M059J (cell line): ENCODE data around the gene MAL. TPM values are rescaled to one million over a fixed set of nuclear protein-coding genes. Genes with fewer than 3 reads are reported as not detected.
"Not testable (repeated sequence)": the region's sequence is repeated elsewhere in the genome, so short reads cannot be mapped to it uniquely, and the experiment has no call there.

Experiments
- DNase-seq: peaks from one replicate; pipeline ENCODE4 v3.0.0-alpha.2; 2012; ENCODE audit warnings: low read depth
- total RNA-seq: library from RNA; depleted of rRNA; stranded (reverse); fragments of >200 nt; shearing (Covaris generic); gene quantifications from 2 replicates; pipeline ENCODE4 v1.2.3, GENCODE V29; 2014

MAL gene
- total RNA-seq, 1 experiment from 2014 or later = 11.3 TPM

DNA sequence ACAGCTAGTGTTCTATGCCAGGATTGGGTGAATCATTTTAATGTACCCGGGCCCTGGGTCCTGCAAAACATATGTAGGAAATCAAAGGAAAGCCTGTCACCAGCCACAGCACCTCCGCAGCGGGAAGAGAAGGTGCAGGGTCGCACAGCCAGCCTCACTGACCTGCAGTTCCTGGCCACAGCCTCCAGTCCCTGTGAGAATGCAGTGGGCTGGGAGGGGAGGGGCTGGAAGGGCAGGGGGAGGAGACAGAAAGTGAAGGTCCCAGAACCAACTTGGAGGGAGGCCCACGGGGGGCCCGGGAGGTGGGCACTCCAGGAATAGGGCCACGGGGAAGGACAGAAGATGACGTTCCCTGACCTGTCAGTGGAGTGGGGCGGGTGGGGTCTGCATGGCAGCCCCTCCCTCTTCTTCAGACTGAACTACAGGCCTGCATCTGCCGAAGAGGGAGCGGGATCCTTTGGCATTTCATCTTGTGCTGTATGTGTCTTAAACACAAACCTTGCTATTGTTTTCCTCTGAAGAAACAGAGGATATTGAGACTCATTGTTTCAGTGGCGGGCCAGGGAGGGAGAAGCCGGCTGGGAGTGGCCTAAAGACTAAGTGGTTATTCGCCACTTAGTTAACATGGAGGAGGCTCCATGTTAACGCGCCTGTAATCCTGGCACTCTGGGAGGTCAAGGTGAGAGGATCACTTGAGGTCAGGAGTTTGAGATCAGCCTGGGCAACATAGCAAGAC lies 7.5 kb downstream of the MAL start:
- DNase-seq = no peak

DNA sequence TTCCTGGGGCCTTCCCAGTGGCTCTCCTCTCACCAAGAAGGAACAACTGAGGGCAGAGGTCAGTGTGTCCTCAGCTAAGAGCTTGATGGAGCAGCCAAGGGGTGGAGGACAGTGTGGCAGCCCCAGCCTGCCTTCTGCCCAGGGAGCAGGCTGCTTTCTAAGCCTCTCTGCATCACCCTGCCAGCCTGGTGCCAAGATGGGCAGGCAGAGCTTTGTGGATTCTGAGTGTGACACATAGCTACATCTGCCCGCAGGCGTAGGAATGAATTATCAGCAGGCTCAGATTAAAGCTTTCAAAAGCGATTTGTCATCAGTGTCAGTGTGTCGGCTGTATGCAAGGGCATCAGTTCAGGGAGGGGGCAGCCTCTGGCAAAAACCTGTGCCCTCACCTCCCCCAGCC lies 8.7 kb downstream of the MAL start:
- peak; percentile 97 for DNase-seq

DNA sequence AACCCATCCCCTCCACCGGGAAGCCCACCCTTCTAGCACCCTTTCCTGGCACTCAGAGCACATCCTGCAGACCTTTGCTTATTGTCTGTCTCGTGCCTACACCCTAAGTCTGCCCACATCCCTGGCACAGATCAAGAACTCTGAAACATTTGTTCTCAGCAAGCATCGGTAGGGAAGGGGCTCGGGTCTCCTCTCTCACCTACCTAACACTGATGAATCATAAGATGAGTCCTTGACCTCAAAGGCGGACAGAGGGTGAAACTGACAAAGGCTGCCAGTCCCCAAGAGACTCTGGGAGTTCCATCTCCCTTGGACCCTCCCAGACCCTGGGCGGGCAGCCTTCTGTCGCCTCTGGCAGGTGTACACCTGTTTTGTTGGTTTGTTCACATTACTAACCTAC lies 9.3 kb downstream of the MAL start:
- no peak for DNase-seq

DNA sequence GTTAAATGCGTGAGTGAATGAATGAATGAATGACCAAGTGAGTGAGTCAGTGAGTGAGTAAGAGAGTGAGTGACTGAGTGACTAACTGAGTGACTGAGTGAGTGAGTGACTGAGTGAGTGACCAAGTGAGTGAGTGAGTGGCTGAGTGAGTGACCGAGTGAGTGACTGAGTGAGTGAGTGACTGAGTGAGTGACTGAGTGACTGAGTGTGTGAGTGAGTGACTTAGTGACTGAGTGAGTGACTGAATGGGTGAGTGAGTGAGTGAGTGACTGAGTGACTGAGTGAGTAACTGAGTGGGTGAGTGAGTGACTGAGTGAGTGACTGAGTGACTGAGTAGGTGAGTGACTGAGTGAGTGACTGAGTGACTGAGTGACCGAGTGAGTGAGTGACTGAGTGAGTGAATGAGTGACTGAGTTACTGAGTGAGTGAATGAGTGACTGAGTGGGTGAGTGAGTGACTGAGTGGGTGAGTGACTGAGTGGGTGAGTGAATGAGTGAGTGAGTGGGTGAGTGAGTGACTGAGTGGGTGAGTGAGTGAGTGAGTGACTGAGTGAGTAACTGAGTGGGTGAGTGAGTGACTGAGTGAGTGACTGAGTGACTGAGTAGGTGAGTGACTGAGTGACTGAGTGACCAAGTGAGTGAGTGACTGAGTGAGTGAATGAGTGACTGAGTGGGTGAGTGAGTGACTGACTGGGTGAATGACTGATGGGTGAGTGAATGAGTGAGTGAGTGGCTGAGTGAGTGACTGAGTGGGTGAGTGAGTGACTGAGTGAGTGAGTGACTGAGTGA lies 11.3 kb downstream of the MAL start:
- DNase-seq = no peak

DNA sequence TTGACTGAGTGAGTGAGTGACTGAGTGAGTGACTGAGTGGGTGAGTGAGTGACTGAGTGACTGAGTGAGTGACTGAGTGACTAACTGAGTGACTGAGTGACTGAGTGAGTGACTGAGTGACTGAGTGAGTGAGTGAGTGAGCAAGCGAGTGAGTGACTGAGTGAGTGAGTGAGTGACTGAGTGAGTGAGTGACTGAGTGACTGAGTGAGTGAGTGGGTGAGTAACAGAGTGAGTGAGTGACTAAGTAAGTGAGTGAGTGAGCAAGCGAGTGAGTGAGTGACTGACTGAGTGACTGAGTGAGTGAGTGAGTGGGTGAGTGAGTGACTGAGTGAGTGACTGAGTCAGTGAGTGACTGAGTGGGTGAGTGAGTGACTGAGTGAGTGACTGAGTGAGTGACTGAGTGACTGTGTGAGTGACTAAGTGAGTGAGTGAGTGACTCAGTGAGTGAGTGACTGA lies 11.9 kb downstream of the MAL start:
- no peak for DNase-seq

DNA sequence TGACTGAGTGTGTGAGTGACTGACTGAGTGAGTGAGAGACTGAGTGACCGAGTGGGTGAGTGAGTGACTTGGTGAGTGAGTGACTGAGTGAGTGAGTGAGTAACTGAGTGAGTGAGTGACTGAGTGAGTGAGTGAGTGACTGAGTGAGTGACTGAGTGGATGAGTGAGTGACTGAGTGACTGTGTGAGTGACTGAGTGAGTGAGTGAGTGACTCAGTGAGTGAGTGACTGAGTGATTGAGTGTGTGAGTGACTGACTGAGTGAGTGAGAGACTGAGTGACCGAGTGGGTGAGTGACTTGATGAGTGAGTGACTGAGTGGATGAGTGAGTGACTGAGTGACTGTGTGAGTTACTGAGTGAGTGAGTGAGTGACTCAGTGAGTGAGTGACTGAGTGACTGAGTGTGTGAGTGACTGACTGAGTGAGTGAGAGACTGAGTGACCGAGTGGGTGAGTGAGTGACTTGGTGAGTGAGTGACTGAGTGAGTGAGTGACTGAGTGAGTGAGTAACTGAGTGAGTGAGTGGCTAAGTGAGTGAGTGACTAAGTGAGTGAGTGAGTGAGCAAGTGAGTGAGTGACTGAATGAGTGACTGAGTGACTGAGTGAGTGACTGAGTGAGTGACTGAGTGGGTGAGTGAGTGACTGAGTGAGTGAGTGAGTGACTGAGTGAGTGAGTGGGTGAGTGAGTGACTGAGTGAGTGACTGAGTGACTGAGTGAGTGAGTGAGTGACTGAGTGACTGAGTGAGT lies 12.5 kb downstream of the MAL start:
- not testable (repeated sequence) for DNase-seq

DNA sequence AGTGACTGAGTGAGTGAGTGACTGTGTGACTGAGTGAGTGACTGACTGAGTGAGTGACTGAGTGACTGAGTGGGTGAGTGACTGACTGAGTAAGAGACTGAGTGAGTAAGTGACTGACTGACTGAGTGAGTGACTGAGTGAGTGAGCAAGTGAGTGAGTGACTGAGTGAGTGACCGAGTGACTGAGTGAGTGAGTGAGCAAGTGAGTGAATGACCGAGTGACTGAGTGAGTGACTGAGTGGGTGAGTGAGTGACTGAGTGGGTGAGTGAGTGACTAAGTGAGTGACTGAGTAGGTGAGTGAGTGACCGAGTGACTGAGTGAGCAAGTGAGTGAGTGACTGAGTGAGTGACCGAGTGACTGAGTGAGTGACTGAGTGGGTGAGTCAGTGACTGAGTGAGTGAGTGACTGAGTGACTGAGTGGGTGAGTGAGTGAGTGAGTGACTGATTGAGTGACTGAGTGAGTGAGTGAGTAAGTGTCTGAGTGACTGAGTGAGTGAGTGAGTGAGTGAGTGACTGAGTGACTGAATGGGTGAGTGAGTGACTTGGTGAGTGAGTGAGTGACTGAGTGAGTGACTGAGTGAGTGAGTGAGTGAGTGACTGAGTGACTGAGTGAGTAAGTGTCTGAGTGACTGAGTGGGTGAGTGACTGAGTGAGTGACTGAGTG lies 13.3 kb downstream of the MAL start:
- DNase-seq = no peak

DNA sequence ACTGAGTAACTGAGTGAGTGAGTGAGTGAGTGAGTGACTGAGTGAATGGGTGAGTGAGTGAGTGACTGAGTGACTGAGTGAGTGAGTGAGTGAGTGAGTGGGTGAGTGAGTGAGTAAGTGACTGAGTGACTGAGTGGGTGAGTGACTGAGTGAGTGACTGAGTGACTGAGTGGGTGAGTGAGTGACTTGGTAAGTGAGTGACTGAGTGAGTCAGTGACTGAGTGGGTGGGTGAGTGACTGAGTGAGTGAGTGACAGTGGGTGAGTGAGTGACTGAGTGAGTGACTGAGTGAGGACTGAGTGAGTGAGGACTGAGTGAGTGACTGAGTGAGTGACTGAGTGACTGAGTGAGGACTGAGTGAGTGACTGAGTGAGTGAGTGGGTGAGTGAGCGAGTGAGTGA lies 13.9 kb downstream of the MAL start:
- DNase-seq = no peak

DNA sequence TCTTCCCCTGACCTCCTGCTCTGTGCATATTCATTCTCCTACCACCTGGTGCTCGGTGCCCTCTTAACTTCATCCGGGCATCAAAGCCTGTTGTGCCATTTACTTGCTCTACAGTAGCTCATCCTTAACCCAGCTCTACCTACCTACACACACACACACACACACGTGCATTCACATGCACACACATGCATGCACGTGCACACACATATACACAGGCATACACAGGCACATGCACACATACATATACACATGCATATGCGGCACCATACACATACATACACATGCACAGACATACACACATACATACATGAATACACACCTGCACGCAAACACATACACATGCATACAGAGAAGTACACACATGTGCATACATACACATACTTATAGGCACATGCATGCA lies 14.5 kb downstream of the MAL start:
- no peak for DNase-seq

DNA sequence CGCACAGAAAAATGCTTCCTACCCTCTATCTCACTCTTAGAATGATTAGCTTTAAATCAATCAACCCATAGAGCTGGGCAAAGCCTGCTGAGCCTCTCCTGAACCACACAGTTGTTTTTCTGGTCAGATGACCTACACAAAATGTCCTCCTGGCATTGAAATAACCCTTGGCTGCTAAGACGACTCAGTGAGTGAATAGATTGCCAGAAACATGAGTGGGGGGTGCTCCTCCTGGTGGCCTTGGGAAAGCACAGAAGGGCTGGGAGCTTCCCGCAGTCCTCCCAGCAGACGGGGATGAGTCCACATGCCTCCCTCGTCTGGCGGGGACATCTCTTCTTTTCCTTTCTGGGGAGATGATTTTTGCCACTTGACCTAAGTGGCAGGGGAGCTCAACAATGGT lies 14.9 kb downstream of the MAL start:
- DNase-seq = no peak

DNA sequence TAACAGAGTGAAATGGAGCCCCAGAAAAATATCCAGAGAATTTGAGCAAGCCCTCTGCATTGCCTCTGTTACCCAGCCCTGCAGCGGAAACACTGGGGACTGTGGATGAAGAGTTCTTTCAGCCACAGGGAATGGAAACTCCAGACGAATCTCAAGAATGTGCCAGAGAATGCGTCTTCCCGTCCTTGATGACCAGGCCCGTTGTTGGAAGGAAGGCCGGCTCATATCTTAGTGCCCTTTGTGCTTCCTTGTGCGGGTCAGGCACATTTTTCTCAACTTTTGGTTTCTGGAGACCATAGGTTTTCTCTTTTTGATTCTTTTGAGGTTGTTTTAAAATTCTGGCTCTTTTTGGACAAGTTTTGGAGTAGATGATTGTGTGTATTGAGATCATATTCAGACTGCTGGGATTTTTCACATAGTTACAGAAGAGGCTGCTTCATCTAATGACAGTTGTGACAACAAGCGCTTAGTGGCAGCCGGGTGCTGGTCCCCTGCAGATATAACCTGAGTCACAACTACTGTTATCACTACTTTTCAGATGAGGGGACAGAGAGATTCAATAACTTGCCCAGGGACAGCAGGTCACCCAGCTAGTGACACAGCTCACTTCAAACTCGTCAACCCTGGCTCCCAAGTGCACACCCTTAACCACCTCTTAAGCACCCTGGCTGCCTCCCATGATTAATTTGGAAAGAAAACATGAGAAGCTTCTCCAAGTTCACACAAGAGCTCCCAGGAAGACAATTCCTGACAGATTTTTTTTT lies 15.7 kb downstream of the MAL start:
- DNase-seq = no peak

DNA sequence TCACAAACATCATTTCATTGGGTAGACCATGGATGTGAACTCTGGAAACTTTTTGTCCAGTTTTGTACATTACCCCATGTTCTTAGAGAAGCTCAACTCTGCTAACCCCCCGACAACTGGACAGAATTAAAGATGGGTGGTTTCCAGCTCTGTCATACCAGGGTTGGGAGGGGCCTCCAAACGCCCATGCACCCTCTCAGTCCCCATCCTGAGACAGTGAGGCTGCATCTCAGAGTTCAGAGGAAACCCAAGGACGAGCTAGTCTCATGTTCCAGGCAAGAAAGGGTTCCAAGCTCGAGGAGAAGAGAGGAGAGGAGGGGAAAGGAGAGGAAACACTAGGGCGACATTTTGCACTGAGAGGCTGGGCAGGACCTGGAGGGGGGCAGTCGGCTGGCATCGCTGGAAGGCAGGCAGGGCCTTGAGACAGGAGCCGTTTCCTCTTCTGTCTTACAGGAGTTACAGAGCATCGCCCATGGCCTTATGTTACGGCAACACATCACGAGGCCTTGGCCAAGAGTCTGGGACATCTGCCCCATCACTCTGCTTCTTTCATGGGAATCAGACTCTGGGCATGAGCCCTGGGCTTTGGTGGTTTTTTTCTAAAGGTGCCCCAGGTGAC lies 16.4 kb downstream of the MAL start:
- DNase-seq = no peak

DNA sequence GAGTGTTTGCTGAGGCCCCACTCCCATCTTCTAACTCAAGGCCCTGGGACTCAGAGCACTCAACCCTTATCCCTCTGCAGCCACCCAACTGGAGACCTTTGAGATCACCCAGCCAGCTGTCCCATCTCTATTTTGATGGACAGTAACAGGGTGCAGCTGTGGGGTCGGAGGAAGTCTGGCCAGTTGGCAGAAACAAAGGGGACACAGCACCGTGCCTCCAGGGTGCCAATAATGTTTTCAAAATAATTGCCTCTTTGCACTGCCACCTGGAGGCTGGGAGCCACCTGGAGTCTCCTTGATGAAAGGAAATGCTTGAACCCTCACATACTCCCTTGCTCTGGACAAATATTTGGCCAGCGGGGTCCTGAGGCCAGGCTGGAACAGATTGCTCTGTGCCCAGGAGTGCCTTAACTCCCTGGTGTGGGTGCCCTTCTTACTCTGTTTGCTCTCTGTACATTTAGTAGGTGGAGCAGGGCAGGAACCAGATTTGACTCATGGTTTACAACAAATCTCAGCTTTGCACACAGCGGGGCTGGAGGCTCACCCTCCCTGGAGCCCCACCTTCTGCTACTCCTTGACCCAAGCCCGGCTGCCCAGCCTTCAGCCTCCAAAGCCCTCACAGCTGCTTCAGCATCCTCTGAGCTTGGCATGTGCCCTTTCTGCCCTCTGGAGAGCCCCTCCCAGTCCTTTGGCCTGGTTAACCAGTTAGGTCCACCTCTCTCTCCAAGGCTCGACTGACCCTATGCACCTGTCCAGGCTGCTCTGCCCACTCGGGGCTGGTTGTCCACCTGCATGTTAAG lies 17.2 kb downstream of the MAL start:
- DNase-seq = no peak

DNA sequence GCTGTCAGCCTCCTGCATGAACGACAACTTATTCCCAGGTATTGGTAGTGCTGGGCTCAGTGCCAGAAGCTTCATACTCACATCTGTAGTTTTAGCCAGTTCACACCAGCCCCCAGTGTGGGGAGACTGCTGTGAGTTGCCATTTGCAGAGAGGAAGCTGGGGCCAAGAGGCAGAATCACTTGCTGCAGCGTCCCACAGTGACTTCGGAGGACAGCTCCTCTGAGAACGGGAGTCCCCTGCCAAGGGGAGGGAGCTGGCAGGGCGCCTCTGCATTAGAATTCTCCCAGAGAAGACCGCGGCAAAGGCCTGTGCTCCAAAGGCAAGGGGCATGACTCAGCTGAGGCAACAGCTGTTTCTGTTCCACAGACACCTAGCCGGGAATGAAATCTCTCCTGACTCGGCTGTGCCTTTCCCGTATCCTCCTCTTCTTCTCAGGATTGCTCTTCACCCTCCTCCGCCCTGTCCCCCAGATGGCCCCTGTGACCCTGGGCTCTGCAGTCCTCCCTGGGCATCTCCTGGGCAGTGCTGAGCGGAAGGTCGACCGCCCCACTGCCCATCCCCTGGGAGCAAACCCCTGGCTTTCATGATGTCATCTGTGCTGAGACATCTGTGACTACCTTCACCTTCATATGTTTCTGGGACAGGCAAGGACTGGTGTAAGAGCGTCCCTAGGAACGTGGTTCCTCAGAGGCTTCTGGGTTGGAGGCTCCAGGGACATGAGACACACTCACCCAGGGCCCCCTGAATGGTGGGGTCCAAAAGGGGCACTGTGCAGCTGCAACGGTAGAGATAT lies 18.0 kb downstream of the MAL start:
- DNase-seq = peak; percentile 89

DNA sequence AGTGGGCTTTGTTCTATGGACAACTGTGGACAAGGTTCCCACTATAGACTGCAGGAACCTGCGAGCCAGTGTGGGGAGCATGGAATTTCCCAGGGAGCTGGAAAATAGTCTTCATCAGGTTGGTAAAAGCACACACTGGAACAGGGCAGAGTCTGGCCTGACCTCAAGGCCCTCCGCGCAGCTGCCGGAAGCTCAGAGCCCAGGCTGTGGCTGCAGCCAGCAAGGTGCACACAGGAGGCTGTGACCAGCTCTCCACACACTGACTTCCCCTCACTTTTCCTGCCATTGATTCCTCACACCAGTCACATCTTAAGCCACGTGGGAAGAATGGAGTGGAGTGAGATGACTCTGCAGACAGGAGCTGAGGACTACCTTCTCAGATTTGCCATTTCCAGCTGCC lies 19.1 kb downstream of the MAL start:
- no peak for DNase-seq

DNA sequence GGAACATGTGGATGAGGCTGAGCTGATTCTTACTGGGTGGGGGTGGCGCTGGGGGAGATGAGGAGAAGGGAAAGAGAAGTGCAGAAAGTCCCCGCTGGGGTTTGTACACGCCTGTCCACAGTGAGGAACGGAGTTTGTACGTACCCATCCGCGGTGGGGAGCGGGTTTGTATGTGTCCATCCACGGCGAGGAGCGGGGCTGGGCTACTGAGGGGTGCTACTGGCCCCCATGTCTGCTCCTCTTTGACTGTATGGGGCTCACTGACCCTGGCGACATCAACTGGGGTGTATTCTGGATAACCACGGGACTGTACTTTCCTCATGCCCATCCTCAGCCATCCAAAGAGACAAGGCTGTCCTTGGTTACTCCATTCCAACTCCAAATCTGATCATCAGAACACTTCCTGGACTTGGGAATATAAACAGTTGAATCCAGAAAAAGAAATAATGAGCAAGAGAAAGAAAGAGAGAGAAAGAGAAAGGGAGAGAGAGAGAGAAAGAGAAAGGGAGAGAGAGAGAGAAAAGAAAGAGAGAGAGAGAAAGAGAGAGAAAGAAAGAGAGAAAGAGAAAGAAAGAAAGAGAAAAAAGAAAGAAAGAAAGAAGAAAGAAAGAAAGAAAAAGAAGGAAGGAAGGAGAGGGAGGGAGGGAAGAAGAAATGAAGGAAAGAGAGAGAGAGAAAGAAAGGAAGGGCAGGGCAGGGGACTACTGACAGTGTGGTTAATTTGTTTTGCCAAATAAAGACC lies 21.0 kb downstream of the MAL start:
- DNase-seq = no peak

DNA sequence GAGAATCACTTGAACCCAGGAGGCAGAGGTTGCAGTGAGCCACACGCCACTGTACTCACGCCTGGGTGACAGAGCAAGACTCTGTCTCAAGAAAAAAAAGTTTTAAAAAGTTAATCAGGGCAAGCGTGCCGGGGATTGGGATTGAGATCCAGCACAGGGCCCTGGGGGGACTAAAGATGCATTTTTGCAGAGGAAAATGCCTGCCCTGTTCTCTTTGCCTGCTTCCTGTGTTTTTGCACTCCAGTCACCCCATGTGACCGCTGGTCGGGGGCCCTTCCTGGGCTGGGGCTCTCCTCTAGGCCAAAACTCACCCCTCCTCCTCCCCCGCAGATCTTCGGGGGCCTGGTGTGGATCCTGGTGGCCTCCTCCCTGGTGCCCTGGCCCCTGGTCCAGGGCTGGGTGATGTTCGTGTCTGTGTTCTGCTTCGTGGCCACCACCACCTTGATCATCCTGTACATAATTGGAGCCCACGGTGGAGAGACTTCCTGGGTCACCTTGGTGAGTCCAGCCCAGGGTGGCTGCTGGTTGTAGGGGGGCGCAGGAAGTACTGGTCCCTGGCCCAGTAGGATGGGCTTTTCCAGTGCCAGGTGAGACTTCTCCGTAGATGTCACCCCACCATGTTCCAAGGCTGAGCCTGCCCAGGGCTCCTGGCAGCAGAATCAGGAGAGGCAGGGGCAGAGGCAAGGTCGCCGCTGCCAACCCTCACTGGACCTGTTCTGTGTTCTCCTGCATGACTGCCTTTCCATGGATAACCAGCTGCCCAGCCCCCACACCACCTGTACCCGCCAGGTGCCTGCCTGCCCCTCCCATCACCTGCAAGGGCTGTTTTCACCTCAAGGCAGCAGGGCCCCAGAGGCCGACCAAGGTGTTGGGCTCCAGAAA lies 22.4 kb downstream of the MAL start:
- no peak for DNase-seq
